ENCODE measurements around the gene TNFAIP8.

DNA sequence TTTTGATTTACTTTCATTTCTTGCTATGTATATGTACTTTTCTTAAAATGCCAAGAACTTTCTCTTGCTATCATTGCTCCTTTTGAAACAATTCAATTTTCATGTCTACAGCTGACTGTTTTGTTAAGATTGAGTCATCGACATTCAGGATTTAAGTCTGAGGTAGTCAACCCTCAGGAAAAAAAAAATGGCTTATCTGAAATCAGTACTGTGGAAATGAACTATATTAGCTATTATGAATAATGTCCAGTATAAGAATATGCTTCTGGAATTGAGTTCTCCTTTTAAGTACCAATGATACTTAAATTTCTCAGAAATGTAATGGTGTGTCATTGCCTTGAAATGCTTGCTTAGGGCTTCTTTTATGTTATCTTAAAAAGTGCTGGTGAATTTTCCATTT is 37.9 kb downstream of the TNFAIP8 start:
- TF ChIP-seq POLR2A (IDR thresholded peaks at IDR 0.05; ENCODE audit: low read depth) (no peak), EP300 (IDR thresholded peaks at IDR 0.05) (no peak)

Data from esophagus muscularis mucosa (tissue), 2 donors.